GM12878 (cell line): Measurements from ENCODE around the gene RBM4.

Source experiments
- CTCF ChIP-seq, 3 experiments: IDR thresholded peaks in 2 of 3; conservative IDR thresholded peaks in 1 of 3; 2 replicates each; pipeline ENCODE4 v1.5.1; 2011; ENCODE audit warnings: low read depth in 3 of 3, low read length in 3 of 3, mild to moderate bottlenecking in 3 of 3, control low read depth in 2 of 3, moderate library complexity in 2 of 3, inconsistent platforms in 1 of 3, mixed read lengths in 1 of 3; ENCODE audit not compliant: control insufficient read depth in 2 of 3, insufficient read depth in 1 of 3; ENCODE audit errors: extremely low read depth in 1 of 3
- FOXM1 ChIP-seq: IDR thresholded peaks from 2 replicates; pipeline ENCODE4 v1.6.1; 2012; ENCODE audit warnings: low read depth, mild to moderate bottlenecking, inconsistent platforms, low read length, moderate library complexity
- NRF1 ChIP-seq: conservative IDR thresholded peaks from 2 replicates; pipeline ENCODE4 v1.6.1; 2011; ENCODE audit warnings: mild to moderate bottlenecking, low read depth, low read length, improper control_type of control experiment
- POLR2AphosphoS5 ChIP-seq: IDR thresholded peaks from 2 replicates; pipeline ENCODE4 v1.6.1; 2011; ENCODE audit warnings: mild to moderate bottlenecking, low read length, inconsistent platforms
- SUZ12 ChIP-seq: fragments of 200-600 bp; sonication (generic); IDR thresholded peaks from one replicate; pipeline ENCODE4 v1.6.1; 2018; ENCODE audit warnings: antibody characterized with exemption, mild to moderate bottlenecking; ENCODE audit not compliant: unreplicated experiment
- ZNF384 ChIP-seq: IDR thresholded peaks from 2 replicates; pipeline ENCODE4 v1.6.1; 2012; ENCODE audit warnings: low read depth, mild to moderate bottlenecking, low read length, improper control_type of control experiment, borderline replicate concordance

- TF ChIP-seq CTCF (IDR thresholded peaks at IDR 0.05 in 2 of 3, conservative IDR thresholded peaks at IDR 0.05 in 1 of 3; ENCODE audit: control insufficient read depth in 2 of 3, extremely low read depth in 1 of 3, insufficient read depth in 1 of 3, low read depth in 3 of 3, low read length in 3 of 3) (no peak), FOXM1 (no peak), SUZ12 (no peak), POLR2AphosphoS5 (no peak), NRF1 (no peak), ZNF384 (no peak)
These were observed 19.4 kb upstream of the RBM4 start for GRCh38 chr11:66619080-66619554.
